Liver (tissue), 9 donors: Measurements from ENCODE around the gene CCDC112. TPM values are rescaled to one million over a fixed set of nuclear protein-coding genes. Genes with fewer than 3 reads are reported as not detected.
A peak's percentile ranks its signal among the peaks of the same experiment; 100 is the strongest.

Experiments used
- DNase-seq: peaks from one replicate; pipeline ENCODE4 v3.0.0-alpha.2; 2017; ENCODE audit warnings: low spot score
- H3K27ac ChIP-seq, 2 donors: one replicate each; pipeline ENCODE4 v1.7.0; 2013; ENCODE audit warnings: inconsistent platforms in 2 of 2, low read length in 2 of 2, control low read depth in 1 of 2, low read depth in 1 of 2, mild to moderate bottlenecking in 1 of 2
- H3K27me3 ChIP-seq, 4 donors: one replicate each; pipeline versions ENCODE4 v1.6.1 to v1.7.0; 2013; ENCODE audit warnings: low read length in 3 of 4, inconsistent platforms in 1 of 4, mild to moderate bottlenecking in 1 of 4, moderate library complexity in 1 of 4; ENCODE audit not compliant: control insufficient read depth in 4 of 4, insufficient read depth in 4 of 4
- H3K36me3 ChIP-seq, 4 donors: one replicate each; pipeline versions ENCODE4 v1.6.1 to v1.7.0; 2013; ENCODE audit warnings: low read length in 3 of 4, mild to moderate bottlenecking in 3 of 4, low read depth in 1 of 4, moderate library complexity in 1 of 4; ENCODE audit not compliant: control insufficient read depth in 4 of 4, insufficient read depth in 3 of 4
- H3K4me1 ChIP-seq, 4 donors: one replicate each; pipeline versions ENCODE4 v1.6.1 to v1.7.0; 2013; ENCODE audit warnings: low read length in 3 of 4, mild to moderate bottlenecking in 3 of 4, moderate library complexity in 1 of 4; ENCODE audit not compliant: control insufficient read depth in 4 of 4, insufficient read depth in 4 of 4
- H3K4me3 ChIP-seq, 3 donors: one replicate each; pipeline versions ENCODE4 v1.6.1 to v1.7.0; 2013; ENCODE audit warnings: low read length in 3 of 3, control low read depth in 1 of 3, low read depth in 1 of 3, mild to moderate bottlenecking in 1 of 3
- H3K9ac ChIP-seq, 2 donors: one replicate each; pipeline ENCODE4 v1.7.0; 2013; ENCODE audit warnings: low read length in 2 of 2, mild to moderate bottlenecking in 2 of 2, moderate library complexity in 2 of 2, control low read depth in 1 of 2, low read depth in 1 of 2
- H3K9me3 ChIP-seq, 4 donors: one replicate each; pipeline versions ENCODE4 v1.6.1 to v1.7.0; 2013; ENCODE audit warnings: low read length in 3 of 4; ENCODE audit not compliant: control insufficient read depth in 4 of 4
- FOXA1 ChIP-seq: IDR thresholded peaks from 2 replicates; pipeline ENCODE4 v1.6.1; 2016; ENCODE audit warnings: antibody characterized with exemption
- GABPA ChIP-seq, 2 donors: IDR thresholded peaks in 1 of 2; conservative IDR thresholded peaks in 1 of 2; 2 replicates each; pipeline ENCODE4 v1.6.1; 2016; ENCODE audit warnings: antibody characterized with exemption in 2 of 2, mild to moderate bottlenecking in 1 of 2, moderate library complexity in 1 of 2
- HNF4A ChIP-seq, 2 donors: conservative IDR thresholded peaks; 2 replicates each; pipeline ENCODE4 v1.6.1; 2016; ENCODE audit warnings: antibody characterized with exemption in 2 of 2, mild to moderate bottlenecking in 2 of 2
- HNF4G ChIP-seq: IDR thresholded peaks from 2 replicates; pipeline ENCODE4 v1.6.1; 2016; ENCODE audit warnings: antibody characterized with exemption
- JUND ChIP-seq, 2 donors: IDR thresholded peaks; 2 replicates each; pipeline ENCODE4 v1.6.1; 2016; ENCODE audit warnings: antibody characterized with exemption in 2 of 2
- NR2F2 ChIP-seq: IDR thresholded peaks from 2 replicates; pipeline ENCODE4 v1.6.1; 2016; ENCODE audit warnings: antibody characterized with exemption
- RAD21 ChIP-seq, 2 donors: IDR thresholded peaks; 2 replicates each; pipeline ENCODE4 v1.6.1; 2016; ENCODE audit warnings: antibody characterized with exemption in 2 of 2, mild to moderate bottlenecking in 2 of 2
- REST ChIP-seq: IDR thresholded peaks from 2 replicates; pipeline ENCODE4 v1.6.1; 2016; ENCODE audit warnings: antibody characterized with exemption, mild to moderate bottlenecking
- RXRA ChIP-seq, 2 donors: IDR thresholded peaks; 2 replicates each; pipeline ENCODE4 v1.6.1; 2017 to 2018; ENCODE audit warnings: antibody characterized with exemption in 2 of 2, mild to moderate bottlenecking in 1 of 2
- SP1 ChIP-seq: IDR thresholded peaks from 2 replicates; pipeline ENCODE4 v1.6.1; 2018; ENCODE audit warnings: antibody characterized with exemption, mild to moderate bottlenecking
- TAF1 ChIP-seq: conservative IDR thresholded peaks from 2 replicates; pipeline ENCODE4 v1.6.1; 2016; ENCODE audit warnings: antibody characterized with exemption, mild to moderate bottlenecking
- YY1 ChIP-seq: IDR thresholded peaks from 2 replicates; pipeline ENCODE4 v1.6.1; 2016; ENCODE audit warnings: antibody characterized with exemption, mild to moderate bottlenecking
- WGBS: extraction: QIAGEN DNeasy Blood & Tissue Kit; methylation state at CpG from one replicate; pipeline ENCODE4 v1.1.7; 2013; 5-methylcytosine and 5-hydroxymethylcytosine counted together
- polyA plus RNA-seq, 2 donors: library from polyadenylated mRNA; stranded (reverse) in 1 of 2; unstranded in 1 of 2; fragments of 200-250 nt in 1 of 2; fragments of >200 nt in 1 of 2; fragmentation: Nextera tagmentation in 1 of 2; extraction: Ambion mirVana in 1 of 2; gene quantifications; one replicate each; pipeline versions ENCODE4 v1.2.1 to v1.2.3, GENCODE V29; 2013 to 2015
- total RNA-seq, 2 donors: library from RNA; depleted of rRNA; stranded (reverse); fragments of >200 nt; gene quantifications; one replicate each; pipeline ENCODE4 v1.2.3, GENCODE V29; 2014
- TF ChIP-seq, protein P1 (sequence below): IDR thresholded peaks from 2 replicates; pipeline ENCODE4 v1.6.1; 2016; ENCODE audit warnings: antibody characterized with exemption
- TF ChIP-seq, protein P2 (sequence below): IDR thresholded peaks from 2 replicates; pipeline ENCODE4 v1.6.1; 2016; ENCODE audit warnings: antibody characterized with exemption
- TF ChIP-seq, protein P3 (sequence below): IDR thresholded peaks from 2 replicates; pipeline ENCODE4 v1.6.1; 2016; ENCODE audit warnings: antibody characterized with exemption
- TF ChIP-seq, protein P4 (sequence below): fragments of 150-350 bp; IDR thresholded peaks from 2 replicates; pipeline ENCODE4 v1.5.1; 2017; ENCODE audit warnings: improper control_type of control experiment, low read depth, low read length; ENCODE audit not compliant: missing input control
- donor health status: healthy.
- donor health status: healthy.
- donor health status: healthy.
- donor health status: healthy.
- donor health status: healthy.

The CCDC112 gene
- total and polyA plus RNA-seq, 4 donors = 0.75 to 1.6 (median 1.1) TPM

DNA sequence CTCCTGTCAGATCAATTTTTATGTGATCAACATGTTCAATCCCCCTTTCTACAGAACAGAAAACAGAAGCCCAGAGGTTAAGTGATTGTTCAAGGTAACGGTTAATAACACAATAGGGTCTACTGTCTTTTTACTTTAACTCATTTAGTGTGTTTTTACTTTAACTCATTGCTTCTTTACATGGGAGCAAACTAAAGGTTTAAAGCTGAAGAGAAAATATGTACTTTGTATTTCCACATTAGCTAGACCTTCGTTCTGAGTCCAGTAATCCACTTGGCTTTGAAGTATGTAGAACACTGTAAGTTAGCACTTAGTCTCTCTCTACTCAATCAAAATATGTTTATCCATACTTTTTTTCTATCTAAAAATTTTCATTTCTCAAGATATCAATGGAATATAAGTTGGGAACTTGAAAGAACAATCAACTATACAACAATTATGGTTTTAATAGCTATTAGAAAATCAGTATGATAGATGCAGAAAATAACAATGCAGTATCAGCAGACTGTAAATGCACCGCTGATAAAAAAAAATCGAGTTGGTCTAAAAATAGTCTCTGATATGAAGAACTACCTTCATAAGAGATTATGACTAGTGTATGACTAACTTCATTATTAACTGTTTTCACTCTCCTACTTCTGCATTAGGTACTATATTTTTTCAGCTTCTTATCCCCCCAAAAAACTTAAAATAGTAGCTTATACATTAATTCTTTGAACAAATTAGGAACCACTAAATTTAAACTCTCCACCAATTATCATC lies 54.4 kb downstream of the CCDC112 start:
- Histone ChIP-seq H3K4me3 (no peak overlapping the region), H3K4me1 (peaks cover 0 to 22% (median 13%) of the 10 kb centered on the region in 4 donors), H3K9me3 (no peaks in the 10 kb centered on the region), H3K36me3 (peaks cover 0 to 15% (median 8%) of the 10 kb centered on the region in 4 donors), H3K27ac (peak overlapping the region in 1 of 2 donors; percentile 35), H3K27me3 (no peaks in the 10 kb centered on the region), H3K9ac (peak overlapping the region in 1 of 2 donors; percentile 25)
- 32% methylated on average over 4 of the region's 4 CpGs for WGBS
- no peak for DNase-seq
- TF ChIP-seq, protein P1, sequence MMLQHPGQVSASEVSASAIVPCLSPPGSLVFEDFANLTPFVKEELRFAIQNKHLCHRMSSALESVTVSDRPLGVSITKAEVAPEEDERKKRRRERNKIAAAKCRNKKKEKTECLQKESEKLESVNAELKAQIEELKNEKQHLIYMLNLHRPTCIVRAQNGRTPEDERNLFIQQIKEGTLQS = no peak
- TF ChIP-seq REST (no peak), GABPA (IDR thresholded peaks at IDR 0.05 in 1 of 2, conservative IDR thresholded peaks at IDR 0.05 in 1 of 2) (no peak), FOXA1 (no peak), RAD21 (IDR thresholded peaks at IDR 0.05) (peak in 1 of 2 donors; percentile 12), JUND (IDR thresholded peaks at IDR 0.05) (peak in 1 of 2 donors; percentile 21), HNF4G (peak; percentile 69), RXRA (IDR thresholded peaks at IDR 0.05) (peak in 1 of 2 donors; percentile 25), SP1 (peak; percentile 60), NR2F2 (no peak), TAF1 (no peak), YY1 (no peak), HNF4A (conservative IDR thresholded peaks at IDR 0.05) (peak; percentile 97 to 100)
- TF ChIP-seq, protein P2, sequence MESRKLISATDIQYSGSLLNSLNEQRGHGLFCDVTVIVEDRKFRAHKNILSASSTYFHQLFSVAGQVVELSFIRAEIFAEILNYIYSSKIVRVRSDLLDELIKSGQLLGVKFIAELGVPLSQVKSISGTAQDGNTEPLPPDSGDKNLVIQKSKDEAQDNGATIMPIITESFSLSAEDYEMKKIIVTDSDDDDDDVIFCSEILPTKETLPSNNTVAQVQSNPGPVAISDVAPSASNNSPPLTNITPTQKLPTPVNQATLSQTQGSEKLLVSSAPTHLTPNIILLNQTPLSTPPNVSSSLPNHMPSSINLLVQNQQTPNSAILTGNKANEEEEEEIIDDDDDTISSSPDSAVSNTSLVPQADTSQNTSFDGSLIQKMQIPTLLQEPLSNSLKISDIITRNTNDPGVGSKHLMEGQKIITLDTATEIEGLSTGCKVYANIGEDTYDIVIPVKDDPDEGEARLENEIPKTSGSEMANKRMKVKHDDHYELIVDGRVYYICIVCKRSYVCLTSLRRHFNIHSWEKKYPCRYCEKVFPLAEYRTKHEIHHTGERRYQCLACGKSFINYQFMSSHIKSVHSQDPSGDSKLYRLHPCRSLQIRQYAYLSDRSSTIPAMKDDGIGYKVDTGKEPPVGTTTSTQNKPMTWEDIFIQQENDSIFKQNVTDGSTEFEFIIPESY = no peak
- TF ChIP-seq, protein P3, sequence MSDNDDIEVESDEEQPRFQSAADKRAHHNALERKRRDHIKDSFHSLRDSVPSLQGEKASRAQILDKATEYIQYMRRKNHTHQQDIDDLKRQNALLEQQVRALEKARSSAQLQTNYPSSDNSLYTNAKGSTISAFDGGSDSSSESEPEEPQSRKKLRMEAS = no peak
- TF ChIP-seq, protein P4, sequence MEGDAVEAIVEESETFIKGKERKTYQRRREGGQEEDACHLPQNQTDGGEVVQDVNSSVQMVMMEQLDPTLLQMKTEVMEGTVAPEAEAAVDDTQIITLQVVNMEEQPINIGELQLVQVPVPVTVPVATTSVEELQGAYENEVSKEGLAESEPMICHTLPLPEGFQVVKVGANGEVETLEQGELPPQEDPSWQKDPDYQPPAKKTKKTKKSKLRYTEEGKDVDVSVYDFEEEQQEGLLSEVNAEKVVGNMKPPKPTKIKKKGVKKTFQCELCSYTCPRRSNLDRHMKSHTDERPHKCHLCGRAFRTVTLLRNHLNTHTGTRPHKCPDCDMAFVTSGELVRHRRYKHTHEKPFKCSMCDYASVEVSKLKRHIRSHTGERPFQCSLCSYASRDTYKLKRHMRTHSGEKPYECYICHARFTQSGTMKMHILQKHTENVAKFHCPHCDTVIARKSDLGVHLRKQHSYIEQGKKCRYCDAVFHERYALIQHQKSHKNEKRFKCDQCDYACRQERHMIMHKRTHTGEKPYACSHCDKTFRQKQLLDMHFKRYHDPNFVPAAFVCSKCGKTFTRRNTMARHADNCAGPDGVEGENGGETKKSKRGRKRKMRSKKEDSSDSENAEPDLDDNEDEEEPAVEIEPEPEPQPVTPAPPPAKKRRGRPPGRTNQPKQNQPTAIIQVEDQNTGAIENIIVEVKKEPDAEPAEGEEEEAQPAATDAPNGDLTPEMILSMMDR = no peak
